OCI-LY3 (cell line): ENCODE results near the gene GM2A.

ENCODE experiments used
- CTCF ChIP-seq: fragments of 200-600, 300-600 bp; sonication (generic); IDR thresholded peaks from 2 replicates; pipeline ENCODE4 v1.5.1; 2014; ENCODE audit warnings: antibody characterized with exemption, low read length, low read depth
- EZH2phosphoT487 ChIP-seq: fragments of 200-600 bp; shearing (Covaris generic); IDR thresholded peaks from 2 replicates; pipeline ENCODE4 v1.6.1; 2018; ENCODE audit warnings: antibody characterized with exemption, mixed run types, low read depth

- no peak for TF ChIP-seq CTCF
- TF ChIP-seq EZH2phosphoT487, result no peak
Observed at GRCh38 chr5:151216781-151217180, 36.2 kb upstream of the GM2A start.
